Aorta (tissue), 5 donors: ENCODE measurements around the gene DNAH17. TPM values are rescaled to one million over a fixed set of nuclear protein-coding genes. Genes with fewer than 3 reads are reported as not detected.

Experiments
- ATAC-seq: fragments of 200-7000 bp; cut with Tn5 transposase; one replicate; pipeline ENCODE4 v1.9.1; 2022; ENCODE audit warnings: moderate library complexity; ENCODE audit not compliant: low FRiP score
- DNase-seq, 2 donors: peaks; one replicate each; pipeline ENCODE4 v3.0.0-alpha.2; 2020
- H3K27ac ChIP-seq, 2 donors: one replicate each; pipeline ENCODE4 v1.5.1; 2013; ENCODE audit warnings: low read length in 2 of 2, mild to moderate bottlenecking in 2 of 2, moderate library complexity in 2 of 2, control low read depth in 1 of 2, inconsistent platforms in 1 of 2, low read depth in 1 of 2
- H3K27me3 ChIP-seq, 2 donors: one replicate each; pipeline ENCODE4 v1.6.1; 2013; ENCODE audit warnings: control low read depth in 1 of 2, low read length in 1 of 2, mild to moderate bottlenecking in 1 of 2, moderate library complexity in 1 of 2; ENCODE audit not compliant: insufficient read depth in 2 of 2, control insufficient read depth in 1 of 2
- H3K36me3 ChIP-seq, 2 donors: one replicate each; pipeline ENCODE4 v1.6.1; 2013; ENCODE audit warnings: control low read depth in 1 of 2, low read length in 1 of 2, mild to moderate bottlenecking in 1 of 2; ENCODE audit not compliant: insufficient read depth in 2 of 2, control insufficient read depth in 1 of 2
- H3K4me1 ChIP-seq, 2 donors: one replicate each; pipeline ENCODE4 v1.6.1; 2013; ENCODE audit warnings: low read length in 2 of 2, control low read depth in 1 of 2, mild to moderate bottlenecking in 1 of 2, moderate library complexity in 1 of 2; ENCODE audit not compliant: insufficient read depth in 2 of 2, control insufficient read depth in 1 of 2
- H3K4me3 ChIP-seq, 2 donors: one replicate each; pipeline ENCODE4 v1.5.1; 2013; ENCODE audit warnings: low read length in 2 of 2, control low read depth in 1 of 2, mild to moderate bottlenecking in 1 of 2
- H3K9me3 ChIP-seq: one replicate; pipeline ENCODE4 v1.6.1; 2013; ENCODE audit warnings: mild to moderate bottlenecking, low read length; ENCODE audit not compliant: control insufficient read depth
- WGBS, 2 donors: extraction: QIAGEN DNeasy Blood & Tissue Kit; methylation state at CpG; one replicate each; pipeline ENCODE4 v1.1.7; 2013; 5-methylcytosine and 5-hydroxymethylcytosine counted together
- intact Hi-C, 2 donors: fragments of 100-400 bp; cut with DNase I; formaldehyde crosslinking; loops; one replicate each; pipeline versions ENCODE4 v1.14.2 to v1.15.0; 2022
- polyA plus RNA-seq, 2 donors: library from polyadenylated mRNA; stranded (reverse); fragments of 200-250 nt; gene quantifications; one replicate each; pipeline ENCODE4 v1.2.3, GENCODE V29; 2013
- total RNA-seq, 2 donors: library from RNA; stranded (reverse); fragmentation: NEBNext Ultra II Directional; extraction: Animal tissue kit (Norgen Biotek cat#: 25700); gene quantifications; one replicate each; pipeline ENCODE4 v1.2.1, GENCODE V29; 2021
- donor health status: healthy with polysubstance abuse.
- donor health status: Bipolar disorder and iron deficiency.
- donor health status: DM: no; HTN: no; CAD: no.
- donor health status: DM: no; HTN: no; CAD: no.
- donor health status: DM: yes; HTN: yes; CAD: no.

DNAH17 gene
- total and polyA plus RNA-seq, 4 donors, result 0.21 to 0.45 TPM; not detected in 2

- intact Hi-C loops, result no loop called here
- WGBS, 2 donors, result 78 to 85% methylated on average over 13 of the region's 13 CpGs
- ATAC-seq (no peak), DNase-seq (no peak)
- no peaks in the 10 kb centered on the region for H3K4me1 ChIP-seq
- no peaks in the 10 kb centered on the region for H3K27me3 ChIP-seq
- no peaks in the 10 kb centered on the region for H3K36me3 ChIP-seq
- H3K4me3 ChIP-seq, result no peak overlapping the region
- H3K27ac ChIP-seq, result no peak overlapping the region
- no peaks in the 10 kb centered on the region for H3K9me3 ChIP-seq
These were observed 143.3 kb downstream of the DNAH17 start for GRCh38 chr17:78433780-78434335.

- Histone ChIP-seq H3K27ac (no peak overlapping the region), H3K9me3 (no peaks in the 10 kb centered on the region), H3K36me3 (no peaks in the 10 kb centered on the region), H3K27me3 (no peaks in the 10 kb centered on the region), H3K4me1 (no peaks in the 10 kb centered on the region), H3K4me3 (no peak overlapping the region)
- DNase-seq, result no peak
- WGBS, 2 donors, result 59 to 67% methylated on average over 20 of the region's 20 CpGs
- no peak for ATAC-seq
- intact Hi-C loops, result no loop called here
These were observed 144.0 kb downstream of the DNAH17 start for GRCh38 chr17:78433013-78433727.

GRCh38 chr17:78432226-78433012 is 144.8 kb downstream of the DNAH17 start:
- Histone ChIP-seq H3K27ac (no peak overlapping the region), H3K9me3 (no peaks in the 10 kb centered on the region), H3K4me1 (no peaks in the 10 kb centered on the region), H3K36me3 (no peaks in the 10 kb centered on the region), H3K4me3 (no peak overlapping the region), H3K27me3 (no peaks in the 10 kb centered on the region)
- no peak for ATAC-seq
- no peak for DNase-seq
- 43% methylated on average over 21 of the region's 21 CpGs for WGBS, 2 donors
- intact Hi-C loops, result no loop called here

- Histone ChIP-seq H3K27ac (no peak overlapping the region), H3K4me1 (no peaks in the 10 kb centered on the region), H3K27me3 (no peaks in the 10 kb centered on the region), H3K4me3 (no peak overlapping the region), H3K9me3 (no peaks in the 10 kb centered on the region), H3K36me3 (no peaks in the 10 kb centered on the region)
- ATAC-seq (no peak), DNase-seq (no peak)
- 84 to 87% methylated on average over 11 of the region's 11 CpGs for WGBS, 2 donors
- intact Hi-C loops, result no loop called here
These were observed 145.6 kb downstream of the DNAH17 start for GRCh38 chr17:78431692-78431958.

- intact Hi-C loops, result no loop called here
- DNase-seq, result no peak
- ATAC-seq, result no peak
- H3K27me3 ChIP-seq, result no peaks in the 10 kb centered on the region
- no peak overlapping the region for H3K27ac ChIP-seq
- H3K36me3 ChIP-seq, result no peaks in the 10 kb centered on the region
- H3K4me3 ChIP-seq, result no peak overlapping the region
- 51 to 52% methylated on average over 20 of the region's 20 CpGs for WGBS, 2 donors
- no peaks in the 10 kb centered on the region for H3K9me3 ChIP-seq
- no peaks in the 10 kb centered on the region for H3K4me1 ChIP-seq
These were observed 146.1 kb downstream of the DNAH17 start for GRCh38 chr17:78430892-78431691.

- ATAC-seq (no peak), DNase-seq (no peak)
- no peaks in the 10 kb centered on the region for H3K4me1 ChIP-seq
- WGBS, 2 donors, result 75 to 81% methylated on average over 10 of the region's 10 CpGs
- no peak overlapping the region for H3K4me3 ChIP-seq
- no peaks in the 10 kb centered on the region for H3K9me3 ChIP-seq
- intact Hi-C loops, result loop anchor here in 1 of 2 donors (10.0 kb wide), 1 partner anchor 315 kb away; no protein-coding TSS in a partner anchor
- no peak overlapping the region for H3K27ac ChIP-seq
- peaks cover 0 to 3% of the 10 kb centered on the region in 2 donors for H3K36me3 ChIP-seq
- no peaks in the 10 kb centered on the region for H3K27me3 ChIP-seq
These were observed 147.6 kb downstream of the DNAH17 start for GRCh38 chr17:78429618-78429995.

GRCh38 chr17:78428836-78429617 is 148.2 kb downstream of the DNAH17 start:
- ATAC-seq (no peak), DNase-seq (no peak)
- Histone ChIP-seq H3K4me3 (no peak overlapping the region), H3K27ac (no peak overlapping the region), H3K36me3 (peaks cover 0 to 3% of the 10 kb centered on the region in 2 donors), H3K9me3 (no peaks in the 10 kb centered on the region), H3K27me3 (no peaks in the 10 kb centered on the region), H3K4me1 (no peaks in the 10 kb centered on the region)
- intact Hi-C loops, result loop anchor here in 1 of 2 donors (10.0 kb wide), 1 partner anchor 314 kb away; no protein-coding TSS in a partner anchor
- 81 to 82% methylated on average over 24 of the region's 24 CpGs for WGBS, 2 donors

GRCh38 chr17:78428025-78428575 is 149.1 kb downstream of the DNAH17 start:
- no peak for DNase-seq
- Histone ChIP-seq H3K36me3 (peaks cover 0 to 4% of the 10 kb centered on the region in 2 donors), H3K27me3 (no peaks in the 10 kb centered on the region), H3K4me3 (no peak overlapping the region), H3K9me3 (no peaks in the 10 kb centered on the region), H3K27ac (no peak overlapping the region), H3K4me1 (no peaks in the 10 kb centered on the region)
- WGBS, 2 donors, result 85 to 87% methylated on average over 20 of the region's 20 CpGs
- intact Hi-C loops, result loop anchor here in 1 of 2 donors (10.0 kb wide), 1 partner anchor 313 kb away; no protein-coding TSS in a partner anchor
- ATAC-seq, result no peak
